Stimulated activated CD4-positive, alpha-beta T cell treated with anti-CD3 and anti-CD28 coated beads, Interleukin-4, amount 100 ng/mL, for 48 hours (primary cell): ENCODE results near the gene SERPINB7.

Source experiments
- DNase-seq, 2 donors: peaks; one replicate each; pipeline ENCODE4 v3.0.0-alpha.2; 2020; ENCODE audit warnings: low read depth in 2 of 2

SERPINB7 gene

GRCh38 chr18:63844254-63844653 is 69.0 kb downstream of the SERPINB7 start:
- DNase-seq, result no peak

- no peak for DNase-seq
These were observed 72.9 kb downstream of the SERPINB7 start for GRCh38 chr18:63848159-63848558.

GRCh38 chr18:63850020-63850419 is 74.8 kb downstream of the SERPINB7 start:
- DNase-seq, result no peak

GRCh38 chr18:63850636-63851035 is 75.4 kb downstream of the SERPINB7 start:
- DNase-seq, result no peak
